OCI-LY7 (cell line): ENCODE data around the gene ANK3.

Experiments used
- EZH2phosphoT487 ChIP-seq: fragments of 200-600 bp; sonication (generic); IDR thresholded peaks from 2 replicates; pipeline ENCODE4 v1.6.1; 2018; ENCODE audit warnings: low read depth, borderline replicate concordance, mild to moderate bottlenecking, mixed run types, antibody characterized with exemption, low read length, moderate library complexity, mixed read lengths
- TF ChIP-seq, protein P1 (sequence below): fragments of 200-600 bp; sonication (generic); conservative IDR thresholded peaks from 2 replicates; pipeline ENCODE4 v1.5.1; 2014; ENCODE audit warnings: mild to moderate bottlenecking, antibody characterized with exemption, low read length, moderate library complexity, mixed read lengths

DNA sequence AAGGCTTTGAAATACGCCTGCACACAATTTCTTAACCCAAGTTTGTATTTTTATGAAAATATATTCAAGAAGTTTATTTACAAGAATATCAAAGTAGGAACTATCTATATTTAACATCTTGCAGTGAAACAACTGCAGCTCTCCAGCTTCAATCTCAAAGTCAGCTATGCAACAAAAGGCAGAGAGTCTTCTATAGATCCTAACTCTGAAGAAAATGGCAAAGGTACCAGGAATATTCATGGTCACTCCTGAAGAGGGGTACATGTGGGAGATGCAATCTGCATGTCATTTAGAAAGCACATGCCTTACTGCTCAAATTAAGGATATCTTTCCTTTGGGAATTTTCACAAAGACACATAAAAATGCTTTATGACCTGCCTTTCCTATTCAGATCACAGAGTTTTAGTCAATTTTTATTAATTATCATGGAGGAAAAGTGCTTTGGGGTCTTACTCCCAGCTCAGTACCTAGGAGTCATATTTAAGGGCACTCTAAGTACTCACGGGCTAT lies 1.5 kb downstream of the ANK3 start:
- TF ChIP-seq, protein P1, sequence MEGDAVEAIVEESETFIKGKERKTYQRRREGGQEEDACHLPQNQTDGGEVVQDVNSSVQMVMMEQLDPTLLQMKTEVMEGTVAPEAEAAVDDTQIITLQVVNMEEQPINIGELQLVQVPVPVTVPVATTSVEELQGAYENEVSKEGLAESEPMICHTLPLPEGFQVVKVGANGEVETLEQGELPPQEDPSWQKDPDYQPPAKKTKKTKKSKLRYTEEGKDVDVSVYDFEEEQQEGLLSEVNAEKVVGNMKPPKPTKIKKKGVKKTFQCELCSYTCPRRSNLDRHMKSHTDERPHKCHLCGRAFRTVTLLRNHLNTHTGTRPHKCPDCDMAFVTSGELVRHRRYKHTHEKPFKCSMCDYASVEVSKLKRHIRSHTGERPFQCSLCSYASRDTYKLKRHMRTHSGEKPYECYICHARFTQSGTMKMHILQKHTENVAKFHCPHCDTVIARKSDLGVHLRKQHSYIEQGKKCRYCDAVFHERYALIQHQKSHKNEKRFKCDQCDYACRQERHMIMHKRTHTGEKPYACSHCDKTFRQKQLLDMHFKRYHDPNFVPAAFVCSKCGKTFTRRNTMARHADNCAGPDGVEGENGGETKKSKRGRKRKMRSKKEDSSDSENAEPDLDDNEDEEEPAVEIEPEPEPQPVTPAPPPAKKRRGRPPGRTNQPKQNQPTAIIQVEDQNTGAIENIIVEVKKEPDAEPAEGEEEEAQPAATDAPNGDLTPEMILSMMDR = no peak
- no peak for TF ChIP-seq EZH2phosphoT487
